ENCODE results near the gene HCRTR1.

- TF ChIP-seq POLR2A (IDR thresholded peaks at IDR 0.05) (no peak), CTCF (IDR thresholded peaks at IDR 0.05) (no peak)
Measured at GRCh38 chr1:31626223-31627207, 9.0 kb downstream of the HCRTR1 start.
